GM12872 (cell line): ENCODE data around the gene STK26.

ENCODE experiments used
- CTCF ChIP-seq: IDR thresholded peaks from 3 replicates; pipeline ENCODE4 v1.5.1; 2011; ENCODE audit warnings: low read depth, mild to moderate bottlenecking, low read length, moderate library complexity; ENCODE audit not compliant: insufficient read depth

The STK26 gene

GRCh38 chrX:132059973-132060540 lies 37.0 kb downstream of the STK26 start:
- no peak for TF ChIP-seq CTCF

GRCh38 chrX:132063334-132063733 lies 40.2 kb downstream of the STK26 start:
- no peak for TF ChIP-seq CTCF

- no peak for TF ChIP-seq CTCF
Measured at GRCh38 chrX:132063862-132064261, 40.8 kb downstream of the STK26 start.

- TF ChIP-seq CTCF = no peak
Measured at GRCh38 chrX:132068405-132068804, 45.3 kb downstream of the STK26 start.

- no peak for TF ChIP-seq CTCF
Measured at GRCh38 chrX:132071254-132071653, 48.2 kb downstream of the STK26 start.

GRCh38 chrX:132077414-132077813 lies 54.3 kb downstream of the STK26 start:
- no peak for TF ChIP-seq CTCF

- TF ChIP-seq CTCF = no peak
Measured at GRCh38 chrX:132077912-132078311, 54.8 kb downstream of the STK26 start.

- no peak for TF ChIP-seq CTCF
Measured at GRCh38 chrX:132085786-132086185, 62.7 kb downstream of the STK26 start.
